Testis (tissue), 3 donors: ENCODE measurements around the gene RPS6KA3. TPM values are rescaled to one million over a fixed set of nuclear protein-coding genes. Genes with fewer than 3 reads are reported as not detected.

ENCODE experiments used
- DNase-seq: peaks from one replicate; pipeline ENCODE4 v3.0.0-alpha.2; 2019
- H3K27ac ChIP-seq, 2 donors: fragments of 200-600 bp; sonication (generic); one replicate each; pipeline ENCODE4 v1.5.1; 2019
- H3K27me3 ChIP-seq: fragments of 200-600 bp; sonication (generic); one replicate; pipeline ENCODE4 v1.5.1; 2019
- H3K36me3 ChIP-seq: fragments of 200-600 bp; sonication (generic); one replicate; pipeline ENCODE4 v1.5.1; 2017; ENCODE audit warnings: low read depth; ENCODE audit errors: missing control alignments
- H3K4me1 ChIP-seq: fragments of 200-600 bp; sonication (generic); one replicate; pipeline ENCODE4 v1.5.1; 2019
- H3K4me3 ChIP-seq, 2 donors: fragments of 200-600 bp; sonication (generic); one replicate each; pipeline ENCODE4 v1.5.1; 2017 to 2019
- H3K9me3 ChIP-seq: fragments of 200-600 bp; sonication (generic); one replicate; pipeline ENCODE4 v1.5.1; 2017
- POLR2A ChIP-seq: fragments of 450-650 bp; IDR thresholded peaks from one replicate; pipeline ENCODE4 v1.6.1; 2017; ENCODE audit warnings: antibody characterized with exemption, mild to moderate bottlenecking, moderate library complexity
- WGBS, 2 donors: methylation state at CpG; one replicate each; pipeline ENCODE4 v1.1.5; 2018; 5-methylcytosine and 5-hydroxymethylcytosine counted together
- intact Hi-C: fragments of 100-400 bp; cut with DNase I; formaldehyde crosslinking; loops from one replicate; pipeline ENCODE4 v1.15.1; 2023; ENCODE audit warnings: low total_unique reads
- polyA plus RNA-seq: library from polyadenylated mRNA; stranded (reverse); fragments of 350-450 nt; fragmentation: Illumina TruSeq; extraction: RNeasy Lipid Tissue Mini Kit (QIAGEN cat#74804); gene quantifications from one replicate; pipeline ENCODE4 v1.2.3, GENCODE V29; 2014; ENCODE audit warnings: low read depth, low replicate concordance; ENCODE audit not compliant: insufficient read depth
- total RNA-seq, 2 donors: library from RNA; depleted of rRNA; stranded (reverse); fragments of >200 nt; gene quantifications; one replicate each; pipeline ENCODE4 v1.2.3, GENCODE V29; 2016
- TF ChIP-seq, protein P1 (sequence below), 3 experiments: fragments of 450-650 bp in 2 of 3; fragments of 200-600 bp in 1 of 3; sonication (generic) in 1 of 3; IDR thresholded peaks; one replicate each; pipeline ENCODE4 v1.5.1; 2016 to 2019; ENCODE audit warnings: antibody characterized with exemption in 3 of 3, mild to moderate bottlenecking in 2 of 3, moderate library complexity in 1 of 3

RPS6KA3 gene
- total and polyA plus RNA-seq, 3 donors from 2014 or later, result 8.5 to 12.6 (median 12.5) TPM

DNA sequence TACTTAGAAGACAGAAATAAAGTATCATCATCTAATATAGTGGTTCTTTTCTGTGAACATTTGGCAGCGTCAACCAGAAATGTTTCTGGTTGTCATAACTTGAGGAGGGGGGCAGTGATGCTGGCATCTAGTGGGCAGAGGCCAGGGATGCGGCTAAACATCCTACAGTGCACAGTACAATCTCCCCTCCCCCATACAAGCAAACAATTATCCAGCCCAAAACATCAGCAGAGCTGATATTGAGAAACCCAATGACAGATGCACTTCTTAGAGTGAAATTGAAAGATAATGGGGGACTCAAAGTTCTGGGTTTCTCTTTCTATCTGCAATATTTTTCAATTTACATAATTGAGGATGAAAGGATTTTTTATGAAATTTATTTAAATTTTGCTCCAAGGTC lies 123.1 kb downstream of the RPS6KA3 start:
- no peaks in the 10 kb centered on the region for H3K9me3 ChIP-seq
- WGBS, 2 donors, result 64 to 67% methylated on average over 2 of the region's 2 CpGs

DNA sequence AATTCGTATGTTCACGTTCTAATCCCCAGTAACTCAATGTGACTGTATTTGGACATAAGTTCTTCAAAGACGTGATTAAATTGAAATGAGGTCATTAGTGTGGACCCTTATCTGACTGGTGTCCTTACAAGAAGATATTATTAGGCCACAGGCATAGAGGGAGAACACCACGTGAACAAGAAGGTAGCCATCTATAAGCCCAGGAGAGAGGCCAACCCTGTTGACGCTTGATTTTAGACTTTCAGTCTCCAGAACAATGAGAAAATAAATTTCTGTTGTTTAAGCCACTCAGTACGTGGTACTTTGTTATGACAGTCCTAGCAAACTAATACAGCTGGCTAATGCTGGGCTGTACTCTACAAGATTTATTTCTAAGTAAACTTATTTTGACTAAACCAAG lies 123.6 kb downstream of the RPS6KA3 start:
- TF ChIP-seq, protein P1, sequence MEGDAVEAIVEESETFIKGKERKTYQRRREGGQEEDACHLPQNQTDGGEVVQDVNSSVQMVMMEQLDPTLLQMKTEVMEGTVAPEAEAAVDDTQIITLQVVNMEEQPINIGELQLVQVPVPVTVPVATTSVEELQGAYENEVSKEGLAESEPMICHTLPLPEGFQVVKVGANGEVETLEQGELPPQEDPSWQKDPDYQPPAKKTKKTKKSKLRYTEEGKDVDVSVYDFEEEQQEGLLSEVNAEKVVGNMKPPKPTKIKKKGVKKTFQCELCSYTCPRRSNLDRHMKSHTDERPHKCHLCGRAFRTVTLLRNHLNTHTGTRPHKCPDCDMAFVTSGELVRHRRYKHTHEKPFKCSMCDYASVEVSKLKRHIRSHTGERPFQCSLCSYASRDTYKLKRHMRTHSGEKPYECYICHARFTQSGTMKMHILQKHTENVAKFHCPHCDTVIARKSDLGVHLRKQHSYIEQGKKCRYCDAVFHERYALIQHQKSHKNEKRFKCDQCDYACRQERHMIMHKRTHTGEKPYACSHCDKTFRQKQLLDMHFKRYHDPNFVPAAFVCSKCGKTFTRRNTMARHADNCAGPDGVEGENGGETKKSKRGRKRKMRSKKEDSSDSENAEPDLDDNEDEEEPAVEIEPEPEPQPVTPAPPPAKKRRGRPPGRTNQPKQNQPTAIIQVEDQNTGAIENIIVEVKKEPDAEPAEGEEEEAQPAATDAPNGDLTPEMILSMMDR (IDR thresholded peaks at IDR 0.05), result no peak
- TF ChIP-seq POLR2A, result no peak
- intact Hi-C loops, result loop anchor here (5.0 kb wide), 1 partner anchor 124 kb away; the partner anchor contains the start of gene RPS6KA3
- no peaks in the 10 kb centered on the region for H3K36me3 ChIP-seq
- H3K9me3 ChIP-seq, result no peaks in the 10 kb centered on the region
- H3K27ac ChIP-seq, result no peak overlapping the region
- no peak overlapping the region for H3K4me3 ChIP-seq
- DNase-seq, result no peak
- H3K27me3 ChIP-seq, result no peaks in the 10 kb centered on the region
- 32% methylated on average over 5 to 6 of the region's 6 CpGs for WGBS, 2 donors
- no peaks in the 10 kb centered on the region for H3K4me1 ChIP-seq

More for the DNA sequence above, 123.1 kb downstream of the RPS6KA3 start:
- Histone ChIP-seq H3K36me3 (no peaks in the 10 kb centered on the region), H3K27me3 (no peaks in the 10 kb centered on the region), H3K4me3 (no peak overlapping the region), H3K27ac (no peak overlapping the region), H3K4me1 (no peaks in the 10 kb centered on the region)
- no peak for DNase-seq
- no peak for TF ChIP-seq POLR2A
- TF ChIP-seq, protein P1 (IDR thresholded peaks at IDR 0.05), result no peak
- intact Hi-C loops, result loop anchor here (5.0 kb wide), 1 partner anchor 124 kb away; the partner anchor contains the start of gene RPS6KA3

DNA sequence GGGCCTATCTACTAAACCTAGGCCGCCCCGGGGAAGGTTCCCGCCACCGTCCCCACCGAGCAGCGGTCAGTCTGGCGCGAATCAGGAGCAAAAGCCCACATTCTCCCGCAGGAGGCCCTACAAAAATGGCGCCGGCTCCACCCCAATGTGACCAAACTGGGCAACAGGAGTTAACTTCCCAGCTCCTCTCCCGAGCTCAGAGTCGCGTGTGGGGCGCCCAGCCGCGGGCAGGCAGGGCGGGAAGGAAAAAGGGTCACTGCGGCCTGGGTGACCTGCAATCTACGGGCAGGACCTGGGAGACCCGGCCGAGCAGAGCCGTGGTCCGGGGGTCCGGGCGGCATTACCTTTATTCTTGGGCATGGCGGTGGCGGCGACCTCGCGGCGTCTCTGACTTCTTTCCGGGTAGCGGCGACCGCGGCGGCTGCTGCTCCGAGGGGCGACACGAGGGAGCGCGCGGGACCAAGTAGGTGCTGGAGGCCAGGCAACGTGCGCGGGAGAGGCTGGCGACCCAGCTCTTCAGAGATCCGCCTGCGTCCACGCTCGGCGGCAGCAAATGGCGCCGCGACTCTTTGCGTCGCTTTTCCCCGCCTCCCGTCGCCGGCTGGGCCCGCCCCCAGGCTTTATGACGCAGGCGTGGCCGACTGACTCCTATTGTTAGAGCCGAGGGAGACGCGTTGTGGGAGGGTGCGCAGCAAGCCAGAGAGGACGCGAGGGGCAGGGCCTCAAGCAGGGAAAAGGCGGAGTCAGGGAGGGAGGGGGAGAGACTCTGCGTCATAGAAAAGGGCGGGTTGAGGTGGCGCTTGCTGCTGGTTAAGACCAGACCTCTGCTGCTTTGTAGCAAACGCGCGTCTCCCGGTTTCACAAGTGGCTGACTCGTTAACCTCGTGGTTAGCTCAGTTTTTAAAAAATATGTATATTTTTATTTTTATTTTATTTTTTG lies 125.2 kb downstream of the RPS6KA3 start, which contains the start of gene EIF1AX:
Gene EIF1AX (minus strand): TSS at position 558 of the 940 bp plus-strand sequence. CDS start 198 bp downstream, at position 360.
- Histone ChIP-seq H3K36me3 (no peaks in the 10 kb centered on the region), H3K9me3 (no peaks in the 10 kb centered on the region), H3K4me1 (no peaks in the 10 kb centered on the region), H3K27ac (peak within 1 kb of the TSS; percentile 77 to 88), H3K4me3 (peak within 1 kb of the TSS; percentile 69 to 81), H3K27me3 (no peaks in the 10 kb centered on the region)
- intact Hi-C loops, result loop anchor here (5.0 kb wide), 1 partner anchor 126 kb away; the partner anchor contains the start of gene RPS6KA3
- DNase-seq, result peak; percentile 97
- TF ChIP-seq, protein P1 (IDR thresholded peaks at IDR 0.05), result no peak
- TF ChIP-seq POLR2A, result peak; percentile 4
- 0% methylated on average over 3 to 29 of the region's 82 CpGs for WGBS, 2 donors

DNA sequence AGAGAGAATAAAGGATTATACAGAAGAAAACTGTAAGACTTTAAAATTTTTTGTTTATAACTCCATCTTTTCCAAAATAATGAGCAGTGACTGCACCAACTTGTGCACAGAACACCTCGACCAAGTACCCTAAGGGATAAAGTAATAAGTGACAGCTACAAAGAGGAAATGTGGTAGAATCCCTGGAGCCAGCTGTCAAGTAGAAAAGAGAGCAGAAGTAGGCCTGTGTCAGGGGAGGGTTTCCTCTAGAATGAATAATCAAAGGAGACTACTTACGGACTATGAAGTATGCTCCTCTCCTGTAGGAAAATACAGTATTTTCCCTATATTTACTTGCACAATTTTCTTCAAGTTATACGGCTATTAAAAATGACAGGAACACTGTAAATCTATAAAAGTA lies 126.3 kb downstream of the RPS6KA3 start:
- WGBS, 2 donors, result 9 to 10% methylated on average over 3 of the region's 3 CpGs
- TF ChIP-seq POLR2A, result no peak
- TF ChIP-seq, protein P1 (IDR thresholded peaks at IDR 0.05), result no peak
- H3K27me3 ChIP-seq, result no peaks in the 10 kb centered on the region
- peak overlapping the region; percentile 69 to 81 for H3K4me3 ChIP-seq
- no peaks in the 10 kb centered on the region for H3K9me3 ChIP-seq
- peak overlapping the region in 1 of 2 donors; percentile 88 for H3K27ac ChIP-seq
- intact Hi-C loops, result loop anchor here (5.0 kb wide), 1 partner anchor 127 kb away; the partner anchor contains the start of gene RPS6KA3
- no peak for DNase-seq
- H3K4me1 ChIP-seq, result no peaks in the 10 kb centered on the region
- no peaks in the 10 kb centered on the region for H3K36me3 ChIP-seq
